GM23338 (cell line): ENCODE data around the gene AKIP1. TPM values are rescaled to one million over a fixed set of nuclear protein-coding genes. Genes with fewer than 3 reads are reported as not detected.
A peak's percentile ranks its signal among the peaks of the same experiment; 100 is the strongest.

Source experiments
- ATAC-seq: fragments of 200-7000 bp; cut with Tn5 transposase; 3 replicates; pipeline ENCODE4 v1.9.1; 2020
- DNase-seq: peaks from one replicate; pipeline ENCODE4 v3.0.0-alpha.2; 2015; ENCODE audit warnings: low spot score
- H2AFZ ChIP-seq: fragments of 200-600 bp; sonication (generic); 2 replicates; pipeline ENCODE4 v1.8.0; 2016; ENCODE audit warnings: antibody characterized with exemption, mild to moderate bottlenecking, moderate library complexity
- H3F3A ChIP-seq: fragments of 200-600 bp; sonication (generic); replicated peaks from 2 replicates; pipeline ENCODE4 v1.8.0; 2017; ENCODE audit warnings: antibody characterized with exemption, mixed run types, low read depth
- H3K27ac ChIP-seq: fragments of 200-600 bp; sonication (generic); 2 replicates; pipeline ENCODE4 v1.6.1; 2016; ENCODE audit warnings: low read depth
- H3K27me3 ChIP-seq: fragments of 200-600 bp; sonication (generic); 2 replicates; pipeline ENCODE4 v1.8.0; 2016; ENCODE audit warnings: mild to moderate bottlenecking, mixed run types, moderate library complexity; ENCODE audit not compliant: insufficient read depth
- H3K36me3 ChIP-seq: fragments of 200-600 bp; sonication (generic); 2 replicates; pipeline ENCODE4 v1.8.0; 2016; ENCODE audit warnings: mild to moderate bottlenecking; ENCODE audit not compliant: insufficient read depth
- H3K4me1 ChIP-seq: fragments of 200-600 bp; sonication (generic); 2 replicates; pipeline ENCODE4 v1.8.0; 2016; ENCODE audit warnings: mild to moderate bottlenecking, moderate library complexity; ENCODE audit not compliant: insufficient read depth
- H3K4me2 ChIP-seq: fragments of 200-600 bp; sonication (generic); 2 replicates; pipeline ENCODE4 v1.7.1; 2017; ENCODE audit warnings: mixed run types
- H3K4me3 ChIP-seq: fragments of 200-600 bp; sonication (generic); 2 replicates; pipeline ENCODE4 v1.6.1; 2016; ENCODE audit warnings: mixed run types
- H3K79me2 ChIP-seq: fragments of 200-600 bp; sonication (generic); replicated peaks from 2 replicates; pipeline ENCODE4 v1.8.0; 2017; ENCODE audit warnings: mild to moderate bottlenecking; ENCODE audit not compliant: insufficient read depth
- H3K9me2 ChIP-seq: fragments of 200-600 bp; sonication (generic); 2 replicates; pipeline ENCODE4 v1.8.0; 2017; ENCODE audit not compliant: insufficient read depth
- H4K20me1 ChIP-seq: fragments of 200-600 bp; sonication (generic); replicated peaks from 2 replicates; pipeline ENCODE4 v1.8.0; 2017; ENCODE audit warnings: mild to moderate bottlenecking; ENCODE audit not compliant: insufficient read depth
- H3K27ac Mint-ChIP-seq: 2 replicates; pipeline ENCODE4 v1.8.0; 2020; ENCODE audit warnings: inconsistent platforms, mild to moderate bottlenecking, moderate library complexity, mixed read lengths
- H3K27me3 Mint-ChIP-seq: 3 replicates; pipeline ENCODE4 v1.8.0; 2022; ENCODE audit warnings: low read depth, mild to moderate bottlenecking, moderate library complexity, mixed read lengths, inconsistent platforms; ENCODE audit not compliant: insufficient read depth, poor library complexity
- H3K36me3 Mint-ChIP-seq: 3 replicates; pipeline ENCODE4 v1.8.0; 2021; ENCODE audit warnings: low read depth, mild to moderate bottlenecking, inconsistent platforms, moderate library complexity, mixed read lengths
- H3K4me1 Mint-ChIP-seq: 3 replicates; pipeline ENCODE4 v1.8.0; 2020; ENCODE audit warnings: mild to moderate bottlenecking, inconsistent platforms, mixed read lengths
- H3K4me3 Mint-ChIP-seq: 3 replicates; pipeline ENCODE4 v1.8.0; 2021; ENCODE audit warnings: moderate library complexity, mild to moderate bottlenecking, inconsistent platforms, mixed read lengths
- H3K9me3 Mint-ChIP-seq: 3 replicates; pipeline ENCODE4 v1.8.0; 2020; ENCODE audit warnings: moderate library complexity, mild to moderate bottlenecking, inconsistent platforms, mixed read lengths
- EZH2phosphoT487 ChIP-seq: fragments of 200-600 bp; sonication (generic); IDR thresholded peaks from one replicate; pipeline ENCODE4 v1.8.1; 2018; ENCODE audit warnings: antibody characterized with exemption; ENCODE audit not compliant: unreplicated experiment
- POLR2AphosphoS5 ChIP-seq: IDR thresholded peaks from 2 replicates; pipeline ENCODE4 v1.6.1; 2016; ENCODE audit warnings: antibody characterized with exemption, low read depth
- STAT1 ChIP-seq: IDR thresholded peaks from one replicate; pipeline ENCODE4 v1.6.1; 2016; ENCODE audit warnings: antibody characterized with exemption; ENCODE audit not compliant: unreplicated experiment
- ZNF331 ChIP-seq: fragments of 250-450 bp; sonication (Bioruptor Pico); IDR thresholded peaks from 2 replicates; pipeline ENCODE4 v1.5.0; 2020; ENCODE audit warnings: low read depth, mild to moderate bottlenecking, moderate library complexity
- polyA plus RNA-seq: library from polyadenylated mRNA; unstranded; fragments of >200 nt; fragmentation: Nextera tagmentation; extraction: Ambion mirVana; gene quantifications from 2 replicates; pipeline ENCODE4 v1.2.1, GENCODE V29; 2016
- total RNA-seq: library from RNA; depleted of rRNA; stranded (reverse); fragments of >200 nt; shearing (Covaris generic); gene quantifications from 2 replicates; pipeline ENCODE4 v1.2.3, GENCODE V29; 2014
- TF ChIP-seq, protein P1 (sequence below), 2 experiments: fragments of 200-600 bp in 1 of 2; sonication (generic) in 1 of 2; conservative IDR thresholded peaks; 2 replicates each; pipeline versions ENCODE4 v1.5.1 to v1.6.1; 2016 to 2017; ENCODE audit warnings: antibody characterized with exemption in 2 of 2, low read depth in 2 of 2, mild to moderate bottlenecking in 2 of 2, moderate library complexity in 1 of 2
- TF ChIP-seq, protein P2 (sequence below): IDR thresholded peaks from one replicate; pipeline ENCODE4 v1.6.1; 2018; ENCODE audit warnings: antibody characterized with exemption; ENCODE audit not compliant: unreplicated experiment

The AKIP1 gene
- total and polyA plus RNA-seq, 2 experiments from 2014 or later, result 11.1 to 14.0 TPM

DNA sequence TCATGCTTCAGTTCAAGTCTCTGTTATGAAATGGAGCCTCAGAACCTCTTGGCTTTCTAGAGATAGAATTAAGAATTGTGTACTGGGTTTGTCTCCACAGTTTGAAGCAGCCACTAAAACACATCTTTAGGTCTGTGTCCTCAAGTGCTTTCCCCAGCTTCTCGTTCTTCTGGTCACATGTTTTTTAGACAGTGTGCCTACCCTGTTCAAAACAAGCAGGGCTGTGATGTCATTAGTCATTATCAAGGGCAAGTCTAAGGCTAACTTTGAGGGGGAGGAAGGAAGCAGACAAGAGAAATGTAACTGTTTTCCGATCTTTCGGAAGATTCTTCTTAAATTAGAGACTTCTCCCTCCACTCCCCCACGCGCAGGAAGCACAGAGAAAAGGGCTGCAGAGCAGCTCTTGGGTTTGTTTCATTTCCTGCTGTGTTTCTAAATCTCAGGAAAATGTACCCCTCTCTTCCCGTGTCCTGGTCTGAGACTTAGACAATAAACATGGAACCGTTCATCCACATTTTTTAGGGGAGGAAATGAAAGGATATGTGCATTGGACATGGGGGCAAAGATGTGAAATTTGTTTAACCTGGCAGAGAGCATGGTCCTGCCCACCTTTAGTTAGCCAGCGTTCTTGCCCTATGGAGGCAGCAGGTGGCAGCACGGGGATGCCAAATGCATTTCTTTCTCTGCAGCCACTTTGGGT lies 3.1 kb downstream of the AKIP1 start:
- H3K4me3 Mint-ChIP-seq, result no peak overlapping the region
- H2AFZ ChIP-seq, result no peak overlapping the region
- H3K27ac ChIP-seq, result no peak overlapping the region
- H3K27me3 ChIP-seq, result peaks cover 10% of the 10 kb centered on the region
- H3K4me3 ChIP-seq, result no peak overlapping the region
- 0 out of 3 replicates have a peak, but pooled peaks have one; percentile 2 for ATAC-seq
- H4K20me1 ChIP-seq, result no peaks in the 10 kb centered on the region
- no peaks in the 10 kb centered on the region for H3K9me3 Mint-ChIP-seq
- H3K9me2 ChIP-seq, result no peaks in the 10 kb centered on the region
- H3K36me3 ChIP-seq, result peaks cover 3% of the 10 kb centered on the region; the same call in 1 of the 2 replicates
- H3K4me2 ChIP-seq, result no peak overlapping the region; the same call in 1 of the 2 replicates
- TF ChIP-seq, protein P1, sequence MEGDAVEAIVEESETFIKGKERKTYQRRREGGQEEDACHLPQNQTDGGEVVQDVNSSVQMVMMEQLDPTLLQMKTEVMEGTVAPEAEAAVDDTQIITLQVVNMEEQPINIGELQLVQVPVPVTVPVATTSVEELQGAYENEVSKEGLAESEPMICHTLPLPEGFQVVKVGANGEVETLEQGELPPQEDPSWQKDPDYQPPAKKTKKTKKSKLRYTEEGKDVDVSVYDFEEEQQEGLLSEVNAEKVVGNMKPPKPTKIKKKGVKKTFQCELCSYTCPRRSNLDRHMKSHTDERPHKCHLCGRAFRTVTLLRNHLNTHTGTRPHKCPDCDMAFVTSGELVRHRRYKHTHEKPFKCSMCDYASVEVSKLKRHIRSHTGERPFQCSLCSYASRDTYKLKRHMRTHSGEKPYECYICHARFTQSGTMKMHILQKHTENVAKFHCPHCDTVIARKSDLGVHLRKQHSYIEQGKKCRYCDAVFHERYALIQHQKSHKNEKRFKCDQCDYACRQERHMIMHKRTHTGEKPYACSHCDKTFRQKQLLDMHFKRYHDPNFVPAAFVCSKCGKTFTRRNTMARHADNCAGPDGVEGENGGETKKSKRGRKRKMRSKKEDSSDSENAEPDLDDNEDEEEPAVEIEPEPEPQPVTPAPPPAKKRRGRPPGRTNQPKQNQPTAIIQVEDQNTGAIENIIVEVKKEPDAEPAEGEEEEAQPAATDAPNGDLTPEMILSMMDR (conservative IDR thresholded peaks at IDR 0.05; ENCODE audit: low read depth in 2 of 2), result peak; percentile 73 to 89
- TF ChIP-seq EZH2phosphoT487, result no peak
- H3K27ac Mint-ChIP-seq, result no peak overlapping the region; the same call in 1 of the 2 replicates
- peaks cover 27% of the 10 kb centered on the region for H3K4me1 Mint-ChIP-seq
- no peaks in the 10 kb centered on the region for H3K79me2 ChIP-seq
- H3K4me1 ChIP-seq, result peaks cover 11% of the 10 kb centered on the region
- peaks cover 43% of the 10 kb centered on the region for H3K36me3 Mint-ChIP-seq
- H3F3A ChIP-seq, result peaks cover 4% of the 10 kb centered on the region; the same call in 1 of the 2 replicates
- H3K27me3 Mint-ChIP-seq, result peaks cover 20% of the 10 kb centered on the region
- peak; percentile 78 for DNase-seq

DNA sequence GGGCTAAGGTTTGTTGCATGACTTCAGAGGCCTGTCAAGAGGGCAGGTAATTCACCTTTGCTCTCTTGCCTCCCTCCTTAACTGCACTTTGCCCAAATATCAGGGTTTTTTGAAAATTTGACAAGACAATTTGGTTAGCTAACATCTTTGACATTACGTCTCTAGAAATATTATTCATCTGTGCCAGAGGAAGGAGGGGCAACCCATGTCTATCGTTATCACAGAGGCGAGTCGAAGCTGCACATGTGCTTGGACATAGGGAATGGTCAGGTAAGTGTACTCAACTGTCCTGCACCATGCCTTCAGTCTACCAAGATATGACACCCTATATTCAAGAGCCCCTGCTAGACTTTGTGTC lies 3.7 kb downstream of the AKIP1 start:
- peaks cover 5% of the 10 kb centered on the region for H3K27me3 ChIP-seq
- H3K4me1 ChIP-seq, result peaks cover 10% of the 10 kb centered on the region
- H3K9me2 ChIP-seq, result no peaks in the 10 kb centered on the region
- Mint-ChIP-seq H3K36me3 (peaks cover 48% of the 10 kb centered on the region), H3K9me3 (no peaks in the 10 kb centered on the region), H3K4me3 (no peak overlapping the region), H3K4me1 (peaks cover 25% of the 10 kb centered on the region), H3K27me3 (peaks cover 17% of the 10 kb centered on the region), H3K27ac (peak overlapping the region; percentile 12; the same call in 1 of the 2 replicates)
- H3K4me2 ChIP-seq, result no peak overlapping the region
- H3K27ac ChIP-seq, result no peak overlapping the region
- peaks cover 2% of the 10 kb centered on the region; the same call in 1 of the 2 replicates for H3F3A ChIP-seq
- H2AFZ ChIP-seq, result no peak overlapping the region
- DNase-seq (no peak), ATAC-seq (no peak)
- H4K20me1 ChIP-seq, result no peaks in the 10 kb centered on the region
- H3K36me3 ChIP-seq, result peaks cover 5% of the 10 kb centered on the region; the same call in 1 of the 2 replicates
- no peaks in the 10 kb centered on the region for H3K79me2 ChIP-seq
- H3K4me3 ChIP-seq, result no peak overlapping the region
- no peak for TF ChIP-seq EZH2phosphoT487
- TF ChIP-seq, protein P1 (conservative IDR thresholded peaks at IDR 0.05; ENCODE audit: low read depth in 2 of 2), result no peak; a peak in 1 of 4 replicates
- no peak for TF ChIP-seq ZNF331
- TF ChIP-seq STAT1, result no peak
- TF ChIP-seq, protein P2, sequence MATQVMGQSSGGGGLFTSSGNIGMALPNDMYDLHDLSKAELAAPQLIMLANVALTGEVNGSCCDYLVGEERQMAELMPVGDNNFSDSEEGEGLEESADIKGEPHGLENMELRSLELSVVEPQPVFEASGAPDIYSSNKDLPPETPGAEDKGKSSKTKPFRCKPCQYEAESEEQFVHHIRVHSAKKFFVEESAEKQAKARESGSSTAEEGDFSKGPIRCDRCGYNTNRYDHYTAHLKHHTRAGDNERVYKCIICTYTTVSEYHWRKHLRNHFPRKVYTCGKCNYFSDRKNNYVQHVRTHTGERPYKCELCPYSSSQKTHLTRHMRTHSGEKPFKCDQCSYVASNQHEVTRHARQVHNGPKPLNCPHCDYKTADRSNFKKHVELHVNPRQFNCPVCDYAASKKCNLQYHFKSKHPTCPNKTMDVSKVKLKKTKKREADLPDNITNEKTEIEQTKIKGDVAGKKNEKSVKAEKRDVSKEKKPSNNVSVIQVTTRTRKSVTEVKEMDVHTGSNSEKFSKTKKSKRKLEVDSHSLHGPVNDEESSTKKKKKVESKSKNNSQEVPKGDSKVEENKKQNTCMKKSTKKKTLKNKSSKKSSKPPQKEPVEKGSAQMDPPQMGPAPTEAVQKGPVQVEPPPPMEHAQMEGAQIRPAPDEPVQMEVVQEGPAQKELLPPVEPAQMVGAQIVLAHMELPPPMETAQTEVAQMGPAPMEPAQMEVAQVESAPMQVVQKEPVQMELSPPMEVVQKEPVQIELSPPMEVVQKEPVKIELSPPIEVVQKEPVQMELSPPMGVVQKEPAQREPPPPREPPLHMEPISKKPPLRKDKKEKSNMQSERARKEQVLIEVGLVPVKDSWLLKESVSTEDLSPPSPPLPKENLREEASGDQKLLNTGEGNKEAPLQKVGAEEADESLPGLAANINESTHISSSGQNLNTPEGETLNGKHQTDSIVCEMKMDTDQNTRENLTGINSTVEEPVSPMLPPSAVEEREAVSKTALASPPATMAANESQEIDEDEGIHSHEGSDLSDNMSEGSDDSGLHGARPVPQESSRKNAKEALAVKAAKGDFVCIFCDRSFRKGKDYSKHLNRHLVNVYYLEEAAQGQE, result no peak
- no peak for TF ChIP-seq POLR2AphosphoS5
